GM06990 (cell line): ENCODE measurements around the gene ALDH1L1.

Source experiments
- DNase-seq: peaks from one replicate; pipeline ENCODE4 v3.0.0-alpha.2; 2011; ENCODE audit not compliant: insufficient read length; ENCODE audit errors: extremely low read depth
- H3K27me3 ChIP-seq: replicated peaks from 2 replicates; pipeline ENCODE4 v1.6.0; 2011; ENCODE audit warnings: low read length; ENCODE audit not compliant: control insufficient read depth, insufficient read depth
- H3K36me3 ChIP-seq: 2 replicates; pipeline ENCODE4 v1.5.1; 2011; ENCODE audit warnings: low read length; ENCODE audit not compliant: control insufficient read depth, insufficient read depth
- H3K4me3 ChIP-seq: replicated peaks from 2 replicates; pipeline ENCODE4 v1.5.1; 2011; ENCODE audit warnings: low read depth, mild to moderate bottlenecking, control low read depth, low read length
- CTCF ChIP-seq: IDR thresholded peaks from 2 replicates; pipeline ENCODE4 v1.5.1; 2011; ENCODE audit warnings: low read length, control low read depth, mild to moderate bottlenecking, inconsistent platforms; ENCODE audit not compliant: insufficient read depth, poor library complexity, severe bottlenecking

ALDH1L1 gene

GRCh38 chr3:126110431-126111125 is 69.8 kb downstream of the ALDH1L1 start:
- no peak for DNase-seq
- no peak for TF ChIP-seq CTCF
- Histone ChIP-seq H3K36me3 (no peaks in the 10 kb centered on the region), H3K27me3 (no peaks in the 10 kb centered on the region; the same call in 1 of the 2 replicates), H3K4me3 (no peak overlapping the region)

- TF ChIP-seq CTCF = no peak
- no peak overlapping the region for H3K4me3 ChIP-seq
- H3K27me3 ChIP-seq = no peaks in the 10 kb centered on the region; the same call in 1 of the 2 replicates
- no peak for DNase-seq
- H3K36me3 ChIP-seq = no peaks in the 10 kb centered on the region
Observed at GRCh38 chr3:126109880-126110235, 70.5 kb downstream of the ALDH1L1 start.

GRCh38 chr3:126109146-126109879 is 71.1 kb downstream of the ALDH1L1 start:
- Histone ChIP-seq H3K27me3 (no peaks in the 10 kb centered on the region; the same call in 1 of the 2 replicates), H3K4me3 (no peak overlapping the region), H3K36me3 (no peaks in the 10 kb centered on the region)
- no peak for TF ChIP-seq CTCF
- no peak for DNase-seq

GRCh38 chr3:126108676-126109050 is 71.7 kb downstream of the ALDH1L1 start:
- DNase-seq = no peak

GRCh38 chr3:126107957-126108675 is 72.3 kb downstream of the ALDH1L1 start:
- Histone ChIP-seq H3K36me3 (no peaks in the 10 kb centered on the region), H3K27me3 (no peaks in the 10 kb centered on the region; the same call in 1 of the 2 replicates), H3K4me3 (no peak overlapping the region)
- TF ChIP-seq CTCF = no peak
- DNase-seq = no peak

More at GRCh38 chr3:126108676-126109050, 71.7 kb downstream of the ALDH1L1 start:
- Histone ChIP-seq H3K36me3 (no peaks in the 10 kb centered on the region), H3K27me3 (no peaks in the 10 kb centered on the region; the same call in 1 of the 2 replicates), H3K4me3 (no peak overlapping the region)
- TF ChIP-seq CTCF = no peak
